Endometrial microvascular endothelial cells (primary cell): ENCODE measurements around the gene TSPAN17. TPM values are rescaled to one million over a fixed set of nuclear protein-coding genes. Genes with fewer than 3 reads are reported as not detected.
"Not testable (repeated sequence)": the region's sequence is repeated elsewhere in the genome, so short reads cannot be mapped to it uniquely, and the experiment has no call there.

Experiments used
- in situ Hi-C: cut with HindIII; loops from 2 replicates; pipeline ENCODE4 v1.10.0; 2017; ENCODE audit warnings: low sequenced_read_pairs, low pct_unique_long_range_greater_than_20kb; ENCODE audit errors: inconsistent ontology term
- total RNA-seq: library from RNA; depleted of rRNA; stranded (reverse); fragments of >200 nt; gene quantifications from one replicate; pipeline ENCODE4 v1.2.3, GENCODE V29; 2015; ENCODE audit errors: inconsistent ontology term

Gene TSPAN17, protein sequence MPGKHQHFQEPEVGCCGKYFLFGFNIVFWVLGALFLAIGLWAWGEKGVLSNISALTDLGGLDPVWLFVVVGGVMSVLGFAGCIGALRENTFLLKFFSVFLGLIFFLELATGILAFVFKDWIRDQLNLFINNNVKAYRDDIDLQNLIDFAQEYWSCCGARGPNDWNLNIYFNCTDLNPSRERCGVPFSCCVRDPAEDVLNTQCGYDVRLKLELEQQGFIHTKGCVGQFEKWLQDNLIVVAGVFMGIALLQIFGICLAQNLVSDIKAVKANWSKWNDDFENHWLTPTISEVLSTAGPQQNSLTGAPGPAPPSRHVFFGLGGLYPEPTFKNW
- 56.6 TPM for total RNA-seq

DNA sequence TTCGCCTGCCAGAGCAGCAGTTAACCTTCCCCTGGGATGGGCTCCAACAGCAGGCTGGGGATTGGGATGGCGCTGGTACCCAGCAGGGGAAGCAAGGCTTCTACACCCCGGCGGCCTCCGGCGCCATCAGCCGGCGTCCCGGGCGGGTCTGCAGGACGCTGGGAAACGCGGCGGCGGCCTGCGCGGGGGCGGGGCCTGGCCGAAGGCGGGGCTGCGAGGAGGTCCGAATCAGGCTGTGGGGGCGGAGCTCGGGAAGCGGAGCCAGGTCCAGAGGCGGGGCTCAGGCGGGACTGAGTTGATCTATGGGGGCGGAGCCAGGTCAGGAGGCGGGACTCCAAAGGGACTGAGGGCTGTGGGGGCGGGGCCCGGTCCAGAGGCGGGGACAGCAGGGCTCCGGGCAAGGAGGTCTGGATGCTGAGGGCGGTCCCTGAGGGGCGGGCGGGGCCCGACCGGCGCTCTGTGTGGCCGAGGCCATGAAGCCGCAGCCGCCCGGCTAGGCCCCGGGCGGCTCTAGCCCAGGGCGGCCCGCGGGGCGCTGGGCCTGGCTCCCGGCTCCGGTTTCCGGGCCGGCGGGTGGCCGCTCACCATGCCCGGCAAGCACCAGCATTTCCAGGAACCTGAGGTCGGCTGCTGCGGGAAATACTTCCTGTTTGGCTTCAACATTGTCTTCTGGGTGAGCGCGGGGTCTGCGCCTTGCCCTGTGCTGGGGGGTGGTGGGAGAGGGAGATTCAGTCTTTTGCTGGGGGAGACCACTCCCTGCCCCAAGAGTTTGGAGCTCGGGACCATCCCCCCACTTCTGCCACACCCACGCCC is at the start of gene TSPAN17:
Gene TSPAN17 (plus strand): TSS at position 455 of the 813 bp plus-strand sequence. CDS start 132 bp downstream, at position 587.
- in situ Hi-C loops = no loop called here

DNA sequence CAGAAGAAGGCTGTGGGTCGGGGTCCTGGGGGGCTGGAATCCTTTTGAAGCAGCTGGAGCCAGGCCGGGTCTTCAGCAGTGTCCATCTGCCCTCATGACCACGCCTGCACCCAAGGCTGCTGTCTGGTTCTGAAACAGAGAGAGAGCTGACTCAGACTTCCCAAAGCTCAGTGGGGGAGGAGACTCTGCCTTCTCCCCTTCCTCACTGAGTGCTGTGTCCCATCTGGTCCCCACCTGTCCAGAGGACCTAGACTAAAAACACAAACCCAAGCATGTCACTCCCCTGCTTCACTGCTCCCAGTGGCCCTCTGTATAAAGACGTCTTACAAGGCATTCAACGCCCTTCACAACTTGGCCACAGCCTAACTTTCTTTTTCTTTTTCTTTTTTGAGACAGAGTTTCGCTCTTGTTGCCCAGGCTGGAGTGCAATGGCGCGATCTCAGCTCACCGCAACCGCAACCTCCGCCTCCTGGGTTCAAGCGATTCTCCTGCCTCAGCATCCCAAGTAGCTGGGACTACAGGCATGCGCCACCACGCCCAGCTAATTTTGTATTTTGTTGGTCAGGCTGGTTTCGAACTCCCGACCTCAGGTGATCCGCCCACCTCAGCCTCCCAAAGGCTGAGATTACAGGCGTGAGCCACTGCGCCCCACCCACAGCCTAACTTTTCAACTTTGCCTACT is 47.4 kb upstream of the TSPAN17 start:
- in situ Hi-C loops = not testable (repeated sequence)

DNA sequence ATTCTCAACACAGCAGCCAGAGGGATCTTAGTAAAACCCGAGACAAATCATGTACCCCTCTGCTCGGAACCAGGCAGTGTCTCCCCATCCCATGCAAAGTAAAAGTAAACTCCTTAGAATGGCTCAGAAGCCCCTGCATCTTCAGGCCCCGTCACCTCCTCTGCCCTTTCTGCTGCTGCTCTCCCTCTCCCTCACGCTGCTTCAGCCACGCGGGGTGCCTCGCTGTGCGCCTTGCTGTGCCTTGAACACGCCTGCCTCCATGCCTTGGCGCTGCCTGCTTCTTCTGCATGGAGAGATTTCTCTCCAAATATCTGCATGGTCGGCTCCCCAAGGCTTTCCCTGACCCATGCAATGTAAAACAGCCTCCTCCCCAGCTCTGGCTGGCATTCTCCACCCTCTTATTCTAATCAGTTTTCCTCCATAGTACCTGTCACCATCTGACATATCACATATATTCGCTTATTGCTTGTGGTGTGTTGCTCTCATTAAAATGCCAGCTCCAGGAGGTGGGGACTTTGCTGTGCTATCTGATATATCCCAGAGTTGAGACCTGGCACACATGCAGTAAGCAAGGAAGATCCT is 45.3 kb upstream of the TSPAN17 start:
- in situ Hi-C loops = no loop called here

DNA sequence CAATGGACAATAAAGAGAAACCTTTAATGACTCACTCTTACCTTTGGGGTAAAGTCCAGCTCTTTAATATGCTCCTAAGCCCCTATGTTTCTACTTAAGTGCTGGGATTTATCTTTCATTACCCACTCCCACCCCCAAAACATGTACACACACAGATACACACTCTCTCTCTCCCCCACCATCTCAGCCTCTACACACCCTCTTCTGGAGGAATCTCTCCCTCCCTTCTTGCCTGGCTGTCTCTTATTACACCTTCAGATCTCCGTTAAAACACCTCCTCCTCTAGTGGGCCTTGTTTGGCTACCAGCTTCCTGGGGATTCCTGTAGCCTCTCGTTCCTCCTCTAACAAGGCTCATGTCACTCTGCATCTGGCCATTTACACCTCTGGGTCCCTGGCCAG is 44.2 kb upstream of the TSPAN17 start:
- in situ Hi-C loops = no loop called here

DNA sequence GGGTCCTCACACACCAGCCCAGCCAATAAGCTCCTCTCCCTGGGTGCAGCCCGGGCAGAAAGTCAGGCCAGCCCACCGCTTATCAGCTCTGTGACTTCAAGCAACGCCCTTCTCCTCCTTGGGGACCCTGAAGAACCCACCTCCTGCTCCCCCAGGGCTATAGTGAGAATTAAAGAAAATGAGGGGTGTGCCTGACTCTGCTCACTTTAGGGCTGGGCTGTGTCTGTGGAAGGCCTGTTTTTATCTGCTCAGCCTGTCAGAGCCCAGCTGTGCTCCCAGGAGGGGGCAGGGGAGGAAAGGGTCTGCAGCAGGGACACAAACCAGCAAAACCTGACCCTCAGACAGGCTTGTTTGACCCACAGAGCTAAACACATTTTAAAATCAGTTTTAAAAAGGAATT is 41.3 kb upstream of the TSPAN17 start:
- in situ Hi-C loops = no loop called here

DNA sequence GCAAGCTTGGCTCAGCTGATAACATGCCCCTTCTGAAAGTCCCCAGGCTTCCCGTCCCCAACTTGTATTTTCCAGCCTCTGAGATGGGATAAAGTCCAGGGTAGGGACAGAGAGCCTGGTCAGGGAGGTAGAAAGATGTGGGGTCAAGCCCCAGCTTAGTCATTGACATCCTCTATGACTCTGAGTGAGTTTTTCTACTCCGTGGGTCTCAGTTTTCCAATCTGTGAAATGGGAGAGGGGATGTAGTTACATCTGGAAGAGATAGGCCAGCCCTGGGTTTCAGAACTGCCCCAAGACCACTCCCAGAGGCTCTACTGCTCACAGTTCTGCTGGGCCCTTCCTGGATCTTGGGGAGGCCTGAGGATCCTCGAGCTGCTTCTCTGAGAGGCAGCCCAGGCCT is 40.4 kb upstream of the TSPAN17 start:
- in situ Hi-C loops = no loop called here

DNA sequence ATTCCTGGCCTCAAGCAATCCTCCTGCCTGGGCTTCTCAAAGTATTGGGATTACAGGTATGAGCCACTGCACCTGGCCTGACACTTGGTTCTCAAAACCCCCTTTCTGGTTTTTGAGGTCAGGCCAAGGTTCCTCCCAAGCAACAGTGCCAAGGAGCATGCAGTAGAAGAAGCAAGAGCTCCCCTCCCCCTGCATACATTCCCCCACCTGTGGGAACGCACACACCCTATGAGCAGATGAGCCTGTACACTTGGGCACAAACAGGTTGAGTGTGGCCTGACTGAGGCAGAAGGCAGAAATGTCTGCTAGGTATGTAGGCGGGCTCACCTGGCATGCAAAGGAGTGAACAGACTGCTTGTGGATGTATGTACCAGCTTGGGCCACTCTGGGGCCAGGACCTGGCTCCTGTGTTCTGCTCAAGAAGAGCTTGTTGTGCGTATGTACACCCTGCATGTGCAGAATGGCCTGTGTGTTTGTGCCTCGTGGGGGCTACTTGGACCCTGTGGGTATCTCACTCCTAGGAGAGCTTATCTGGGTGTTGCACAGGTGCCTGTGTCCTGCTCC is 39.1 kb upstream of the TSPAN17 start:
- in situ Hi-C loops = no loop called here

DNA sequence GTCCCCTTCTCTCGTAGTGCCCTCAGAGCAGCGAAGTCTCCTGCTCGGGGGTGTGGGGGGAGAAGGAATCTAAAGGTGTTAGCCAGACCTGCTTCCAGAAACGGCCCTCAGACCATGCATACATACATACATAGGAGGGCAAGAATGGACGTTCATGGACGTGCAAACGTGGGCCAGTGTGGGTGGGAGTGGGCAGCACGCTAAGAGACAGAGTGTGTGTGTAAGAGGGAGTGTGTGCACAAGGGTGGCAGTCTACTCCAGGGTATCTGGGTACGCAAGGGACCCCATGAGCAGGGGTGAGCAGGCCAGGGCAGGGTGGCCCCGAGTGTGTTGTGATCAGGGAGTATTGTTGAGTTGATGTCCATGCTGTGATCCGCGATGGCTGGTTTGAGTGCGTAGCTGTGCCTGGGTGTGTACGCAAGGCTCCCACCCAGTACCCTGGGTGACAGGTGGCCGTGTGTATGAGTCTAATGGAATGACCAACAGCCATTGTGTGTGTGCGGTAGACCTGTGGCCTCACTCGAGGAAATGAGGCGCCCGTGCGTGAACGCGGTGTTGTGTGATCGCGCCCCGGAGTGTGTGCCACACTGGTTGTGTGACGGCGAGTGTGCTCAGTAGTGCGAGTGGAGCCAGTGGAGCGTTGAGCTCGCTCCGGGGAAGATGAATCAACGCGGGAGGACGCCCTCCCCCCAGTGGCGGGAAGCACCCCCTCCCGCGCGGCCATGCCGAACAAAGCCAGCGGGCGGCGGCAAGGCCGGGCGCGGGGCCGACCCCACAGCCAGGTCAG is 38.2 kb upstream of the TSPAN17 start:
- in situ Hi-C loops = no loop called here

DNA sequence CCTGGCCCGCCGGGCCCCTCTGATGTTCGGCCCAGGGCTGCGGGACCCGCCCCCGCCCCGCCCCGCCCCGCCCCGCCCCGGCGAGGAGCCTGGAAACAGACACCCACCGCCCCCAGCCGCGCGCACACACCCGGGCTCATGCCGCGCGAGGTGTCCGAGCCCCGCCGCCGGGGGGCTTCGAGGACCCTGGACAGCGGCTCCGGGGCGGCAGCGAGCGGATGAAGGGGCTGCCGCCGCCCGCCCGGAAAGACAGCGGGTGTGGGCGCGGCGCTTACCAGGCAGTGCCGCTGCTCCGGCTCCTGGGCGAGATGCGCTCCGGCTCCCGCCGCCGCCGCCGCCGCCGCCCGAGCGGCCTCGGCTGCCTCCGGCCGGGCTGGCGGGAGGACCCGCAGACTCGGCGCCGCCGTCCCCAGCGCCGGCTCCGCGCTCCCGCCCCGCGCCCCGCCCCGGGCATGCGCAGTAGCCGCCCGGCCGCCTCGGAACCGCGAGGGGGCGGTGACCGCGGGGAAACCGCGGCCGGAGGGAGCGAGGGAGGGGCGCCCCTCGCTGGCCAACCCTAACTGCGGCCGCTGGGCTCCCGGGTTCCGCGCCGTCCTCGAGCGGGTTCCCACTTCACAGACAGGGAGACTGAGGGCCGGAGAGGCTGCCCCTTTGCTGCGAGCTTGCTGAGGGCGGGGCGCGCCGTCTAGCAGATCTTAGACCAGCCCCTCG is 37.4 kb upstream of the TSPAN17 start, which contains the start of gene GPRIN1:
Gene GPRIN1 (minus strand): TSS at position 433 of the 711 bp plus-strand sequence. CDS start 10,322 bp downstream, outside the sequence.
- in situ Hi-C loops = no loop called here

DNA sequence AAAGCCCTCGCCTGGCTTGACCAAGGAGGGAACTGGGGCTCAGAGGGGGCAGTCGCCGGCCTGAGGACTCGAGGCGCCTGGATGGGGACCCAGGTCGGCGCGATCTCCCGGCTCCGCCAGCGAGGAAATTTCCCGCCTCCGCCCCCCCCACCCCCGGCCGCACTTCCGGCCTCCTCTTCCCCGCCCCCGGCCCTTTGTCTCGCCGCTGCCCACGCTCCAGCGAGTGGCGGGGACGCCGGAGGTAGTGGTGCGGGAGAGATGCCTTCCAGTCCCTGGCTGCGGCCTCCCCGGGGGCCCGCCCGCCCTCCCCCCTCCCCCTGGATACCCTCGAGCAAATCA is 36.9 kb upstream of the TSPAN17 start:
- in situ Hi-C loops = no loop called here

DNA sequence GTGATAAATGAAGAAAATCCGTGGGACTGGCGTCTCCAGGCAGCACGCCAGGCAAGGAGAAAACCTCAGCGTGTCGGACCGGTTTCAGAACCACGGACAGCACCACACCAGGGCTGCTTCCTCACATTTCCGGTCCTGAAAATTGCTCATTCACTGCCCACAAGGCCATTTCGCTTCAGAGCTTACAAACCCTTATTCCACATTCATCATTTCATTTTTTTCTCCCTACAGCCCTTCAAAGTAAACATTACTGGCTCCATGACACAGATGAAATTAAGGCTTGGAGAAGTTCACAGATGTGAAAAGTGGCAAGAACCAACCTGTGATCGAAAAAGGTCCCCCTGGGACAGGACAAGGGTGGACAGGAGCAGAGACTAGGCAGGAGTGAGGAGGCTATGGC is 35.8 kb upstream of the TSPAN17 start:
- in situ Hi-C loops = no loop called here

DNA sequence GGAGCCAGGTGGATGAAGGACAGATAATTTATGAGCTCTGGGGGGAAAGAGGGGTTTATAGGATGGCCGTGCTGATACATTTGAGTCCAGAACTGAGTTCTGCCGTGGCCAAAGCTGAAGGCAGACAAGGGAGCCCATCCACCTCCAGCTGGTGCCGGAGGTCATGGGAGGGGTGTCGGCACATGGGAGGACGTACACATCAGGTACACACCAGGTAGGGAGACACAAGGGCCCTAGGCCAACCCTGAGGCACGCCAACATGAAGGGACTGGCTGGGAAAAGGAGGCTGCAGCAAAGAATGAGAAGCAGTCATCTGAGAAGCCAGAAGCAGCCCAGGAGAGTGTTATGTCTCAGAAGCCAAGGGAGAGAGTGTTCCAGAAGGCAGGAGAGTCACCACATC is 35.3 kb upstream of the TSPAN17 start:
- in situ Hi-C loops = no loop called here

DNA sequence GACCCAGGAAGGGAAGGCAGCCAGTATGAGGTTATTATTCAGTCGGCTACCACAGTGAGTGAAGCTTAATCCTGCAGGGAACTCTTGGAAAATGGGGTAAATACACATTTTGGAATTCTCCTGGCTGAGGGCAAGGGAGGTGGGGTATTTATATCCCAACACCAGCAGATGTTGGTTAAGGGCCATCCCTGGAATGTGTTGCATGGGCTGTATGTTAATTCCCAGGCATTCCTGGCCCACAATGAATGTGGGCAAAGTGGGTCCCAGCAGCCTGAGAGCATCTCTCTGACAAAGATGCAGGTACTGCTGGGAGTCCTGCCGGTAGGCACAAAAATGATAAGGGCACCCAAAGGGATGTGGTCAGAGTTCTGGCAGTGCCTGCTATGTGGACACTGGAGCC is 34.4 kb upstream of the TSPAN17 start:
- in situ Hi-C loops = no loop called here

DNA sequence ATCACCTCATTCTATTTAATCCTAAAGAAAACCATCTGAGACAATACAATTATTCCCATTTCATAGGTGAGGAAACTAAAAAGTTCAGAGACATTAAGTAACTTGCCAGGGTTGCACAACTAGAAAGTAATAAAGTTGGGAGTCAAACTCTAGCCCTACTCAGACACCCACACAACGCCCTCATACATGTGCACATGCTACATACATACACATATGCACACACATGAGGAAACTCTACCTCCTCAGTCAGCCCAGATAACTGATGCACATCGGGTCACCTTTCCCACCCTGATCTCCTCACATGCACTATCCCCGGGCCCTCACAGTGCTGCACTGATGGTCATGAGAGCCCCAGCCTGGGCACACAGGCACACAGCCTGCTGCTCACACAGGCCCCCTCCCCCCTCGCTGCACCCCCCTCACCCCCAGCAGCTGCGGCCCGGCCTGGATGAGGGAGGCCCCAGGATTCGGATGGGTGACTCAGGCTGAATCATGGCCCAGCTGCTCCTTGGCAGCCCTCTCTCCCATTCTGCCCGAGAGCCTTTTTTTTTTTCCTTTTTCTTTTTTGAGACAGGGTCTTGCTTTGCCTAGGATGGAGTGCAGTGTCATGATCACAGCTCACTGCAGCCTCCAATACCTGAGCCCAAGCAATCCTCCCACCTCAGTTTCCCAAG is 32.3 kb upstream of the TSPAN17 start:
- in situ Hi-C loops = no loop called here

DNA sequence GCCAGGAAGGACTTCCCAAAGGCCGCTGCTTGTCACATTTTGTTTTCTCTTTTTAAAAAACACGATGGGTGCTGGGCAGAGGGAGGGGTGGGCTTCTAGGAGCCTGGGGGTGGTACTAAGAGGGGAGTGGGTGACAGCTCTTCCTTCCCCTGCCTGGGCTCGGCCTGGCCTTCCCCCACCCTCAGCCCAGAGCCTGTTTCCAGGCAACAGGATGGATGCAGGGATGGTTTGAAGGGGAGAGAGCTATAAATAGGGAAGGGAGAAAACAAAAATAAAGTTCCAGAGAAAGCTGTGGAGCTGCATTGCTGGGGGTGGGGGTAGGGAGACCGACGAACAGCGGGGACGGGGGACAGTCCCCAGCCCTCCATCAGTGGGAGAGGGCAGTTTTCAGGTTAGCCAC is 30.8 kb upstream of the TSPAN17 start:
- in situ Hi-C loops = no loop called here

DNA sequence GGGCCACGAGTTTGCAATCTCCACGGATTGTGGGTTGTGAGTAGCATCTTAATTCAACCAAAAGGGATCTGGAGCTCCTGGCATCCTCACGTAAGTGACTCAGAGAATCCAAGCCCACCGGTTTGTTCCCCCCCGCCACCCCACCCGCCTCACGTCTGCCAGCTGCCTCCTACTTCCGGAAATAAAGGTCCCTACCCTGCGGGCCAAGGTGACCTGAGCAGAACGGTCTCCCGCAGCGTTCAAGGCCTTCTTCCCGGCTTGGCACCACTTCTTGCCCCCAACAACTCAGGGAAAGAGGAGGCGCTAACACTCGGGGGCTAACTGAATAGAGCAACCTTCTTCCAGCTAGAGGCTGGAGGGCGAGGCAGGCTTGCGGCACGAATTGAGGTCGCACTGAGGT is 28.5 kb upstream of the TSPAN17 start:
- in situ Hi-C loops = no loop called here

DNA sequence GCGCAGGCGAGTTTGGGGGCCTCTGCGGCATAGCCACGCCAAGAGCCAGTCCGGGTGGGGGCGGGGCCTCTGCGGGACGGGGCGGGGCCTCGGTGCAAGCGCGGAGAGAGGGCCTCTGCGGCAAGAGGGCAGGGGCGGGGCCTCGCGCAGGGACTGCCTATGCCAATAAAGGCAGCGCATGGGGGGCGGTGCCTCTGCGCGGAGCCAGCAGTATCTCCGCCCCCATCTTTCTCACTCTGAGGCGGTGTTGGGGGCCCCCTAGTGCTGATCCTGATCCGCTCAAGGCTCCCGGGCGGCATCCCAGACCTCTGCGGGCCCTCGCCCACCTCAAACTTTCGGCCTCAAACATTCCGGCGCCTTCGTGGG is 28.1 kb upstream of the TSPAN17 start:
- in situ Hi-C loops = no loop called here
